ENCODE results near the gene PRKCZ. TPM values are rescaled to one million over a fixed set of nuclear protein-coding genes. Genes with fewer than 3 reads are reported as not detected.

Gene PRKCZ
- total and polyA plus RNA-seq, 9 of the 15 experiments (the other 6 are each of a cell fraction or from before 2014, with no cell fraction given) = 0.07 to 3.1 (median 1.3) TPM

DNA sequence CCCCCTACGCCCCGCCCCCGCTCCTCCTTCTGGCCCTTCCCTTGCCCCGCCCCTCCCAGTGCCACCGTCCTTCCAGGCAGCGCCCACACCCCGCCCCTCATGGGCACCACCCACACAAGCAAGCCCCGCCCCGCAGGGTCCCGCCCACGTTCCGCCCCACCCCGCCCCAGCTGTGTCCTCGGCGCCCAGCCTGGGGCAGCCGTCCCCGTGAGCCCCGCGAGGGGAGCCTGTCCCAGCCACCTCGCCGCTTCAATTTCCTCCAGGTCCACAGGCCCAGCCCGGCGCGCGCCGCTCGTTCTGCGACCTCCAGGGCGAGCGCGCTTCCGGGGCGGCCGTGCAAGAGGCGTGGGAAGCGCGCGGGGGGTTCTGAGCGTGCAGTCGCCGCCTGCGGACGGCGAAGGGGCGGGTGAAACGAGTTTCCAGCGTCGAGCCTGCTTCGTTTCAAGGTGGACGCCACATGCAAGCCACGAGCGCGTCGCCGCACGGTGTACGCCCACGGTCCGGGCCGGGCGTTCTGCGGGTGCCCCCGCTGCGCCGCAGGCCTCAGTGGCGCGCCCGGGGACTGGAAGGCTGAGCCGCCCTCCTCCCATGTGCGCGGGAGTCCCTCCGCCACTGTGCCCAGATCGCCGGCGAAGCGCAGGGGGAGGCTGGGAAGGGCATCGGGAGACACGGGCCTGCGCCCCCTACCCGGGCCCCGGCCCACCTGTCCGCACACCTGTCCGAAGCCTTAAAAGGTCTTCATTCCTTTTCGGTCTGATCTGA, 155.2 kb downstream of the PRKCZ start (continued):
- TF ChIP-seq, protein P1, sequence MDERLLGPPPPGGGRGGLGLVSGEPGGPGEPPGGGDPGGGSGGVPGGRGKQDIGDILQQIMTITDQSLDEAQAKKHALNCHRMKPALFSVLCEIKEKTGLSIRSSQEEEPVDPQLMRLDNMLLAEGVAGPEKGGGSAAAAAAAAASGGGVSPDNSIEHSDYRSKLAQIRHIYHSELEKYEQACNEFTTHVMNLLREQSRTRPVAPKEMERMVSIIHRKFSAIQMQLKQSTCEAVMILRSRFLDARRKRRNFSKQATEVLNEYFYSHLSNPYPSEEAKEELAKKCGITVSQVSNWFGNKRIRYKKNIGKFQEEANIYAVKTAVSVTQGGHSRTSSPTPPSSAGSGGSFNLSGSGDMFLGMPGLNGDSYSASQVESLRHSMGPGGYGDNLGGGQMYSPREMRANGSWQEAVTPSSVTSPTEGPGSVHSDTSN (CRISPR knock-in tag; IDR thresholded peaks at IDR 0.05; ENCODE audit: low read depth) = no peak
- TF ChIP-seq, protein P1 (tag; conservative IDR thresholded peaks at IDR 0.05; ENCODE audit: low read depth) = no peak
- TF ChIP-seq TBP (optimal IDR thresholded peaks at IDR 0.05; ENCODE audit: low read depth, low read length) = peak; percentile 48
- TF ChIP-seq MAZ (CRISPR knock-in tag; conservative IDR thresholded peaks at IDR 0.05 in 1 of 2, IDR thresholded peaks at IDR 0.05 in 1 of 2) = peak; percentile 84 to 85
- TF ChIP-seq RBM22 (IDR thresholded peaks at IDR 0.05; ENCODE audit: low read depth, low read length, poor library complexity, severe bottlenecking) = peak; percentile 55
- TF ChIP-seq PTRF (tag; IDR thresholded peaks at IDR 0.05) = no peak
- TF ChIP-seq ZNF57 (CRISPR knock-in tag; IDR thresholded peaks at IDR 0.05) = no peak
- TF ChIP-seq ZNF561 (CRISPR knock-in tag; conservative IDR thresholded peaks at IDR 0.05) = no peak
- TF ChIP-seq ZNF24 (IDR thresholded peaks at IDR 0.05) = no peak
- no peak for TF ChIP-seq ZNF589 (CRISPR knock-in tag; IDR thresholded peaks at IDR 0.05; ENCODE audit: low read depth)
- TF ChIP-seq SIRT6 (IDR thresholded peaks at IDR 0.05; ENCODE audit: low read depth, low read length) = no peak
- TF ChIP-seq RFX1 (IDR thresholded peaks at IDR 0.05) = no peak
- no peak for TF ChIP-seq POLR2H (tag; IDR thresholded peaks at IDR 0.05; ENCODE audit: low read depth)
- TF ChIP-seq, protein P2, sequence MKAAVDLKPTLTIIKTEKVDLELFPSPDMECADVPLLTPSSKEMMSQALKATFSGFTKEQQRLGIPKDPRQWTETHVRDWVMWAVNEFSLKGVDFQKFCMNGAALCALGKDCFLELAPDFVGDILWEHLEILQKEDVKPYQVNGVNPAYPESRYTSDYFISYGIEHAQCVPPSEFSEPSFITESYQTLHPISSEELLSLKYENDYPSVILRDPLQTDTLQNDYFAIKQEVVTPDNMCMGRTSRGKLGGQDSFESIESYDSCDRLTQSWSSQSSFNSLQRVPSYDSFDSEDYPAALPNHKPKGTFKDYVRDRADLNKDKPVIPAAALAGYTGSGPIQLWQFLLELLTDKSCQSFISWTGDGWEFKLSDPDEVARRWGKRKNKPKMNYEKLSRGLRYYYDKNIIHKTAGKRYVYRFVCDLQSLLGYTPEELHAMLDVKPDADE (conservative IDR thresholded peaks at IDR 0.05; ENCODE audit: control insufficient read depth, low read depth, low read length) = peak; percentile 79; the same call in 1 of the 2 replicates
- TF ChIP-seq, protein P3, sequence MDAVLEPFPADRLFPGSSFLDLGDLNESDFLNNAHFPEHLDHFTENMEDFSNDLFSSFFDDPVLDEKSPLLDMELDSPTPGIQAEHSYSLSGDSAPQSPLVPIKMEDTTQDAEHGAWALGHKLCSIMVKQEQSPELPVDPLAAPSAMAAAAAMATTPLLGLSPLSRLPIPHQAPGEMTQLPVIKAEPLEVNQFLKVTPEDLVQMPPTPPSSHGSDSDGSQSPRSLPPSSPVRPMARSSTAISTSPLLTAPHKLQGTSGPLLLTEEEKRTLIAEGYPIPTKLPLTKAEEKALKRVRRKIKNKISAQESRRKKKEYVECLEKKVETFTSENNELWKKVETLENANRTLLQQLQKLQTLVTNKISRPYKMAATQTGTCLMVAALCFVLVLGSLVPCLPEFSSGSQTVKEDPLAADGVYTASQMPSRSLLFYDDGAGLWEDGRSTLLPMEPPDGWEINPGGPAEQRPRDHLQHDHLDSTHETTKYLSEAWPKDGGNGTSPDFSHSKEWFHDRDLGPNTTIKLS (IDR thresholded peaks at IDR 0.05; ENCODE audit: borderline replicate concordance, low read depth) = peak; percentile 81; the same call in 1 of the 2 replicates
- no peak; the same call in 1 of the 2 replicates for TF ChIP-seq ETV1 (tag; conservative IDR thresholded peaks at IDR 0.05; ENCODE audit: low read depth)
- TF ChIP-seq NCOA6 (IDR thresholded peaks at IDR 0.05) = no peak
- TF ChIP-seq, protein P4, sequence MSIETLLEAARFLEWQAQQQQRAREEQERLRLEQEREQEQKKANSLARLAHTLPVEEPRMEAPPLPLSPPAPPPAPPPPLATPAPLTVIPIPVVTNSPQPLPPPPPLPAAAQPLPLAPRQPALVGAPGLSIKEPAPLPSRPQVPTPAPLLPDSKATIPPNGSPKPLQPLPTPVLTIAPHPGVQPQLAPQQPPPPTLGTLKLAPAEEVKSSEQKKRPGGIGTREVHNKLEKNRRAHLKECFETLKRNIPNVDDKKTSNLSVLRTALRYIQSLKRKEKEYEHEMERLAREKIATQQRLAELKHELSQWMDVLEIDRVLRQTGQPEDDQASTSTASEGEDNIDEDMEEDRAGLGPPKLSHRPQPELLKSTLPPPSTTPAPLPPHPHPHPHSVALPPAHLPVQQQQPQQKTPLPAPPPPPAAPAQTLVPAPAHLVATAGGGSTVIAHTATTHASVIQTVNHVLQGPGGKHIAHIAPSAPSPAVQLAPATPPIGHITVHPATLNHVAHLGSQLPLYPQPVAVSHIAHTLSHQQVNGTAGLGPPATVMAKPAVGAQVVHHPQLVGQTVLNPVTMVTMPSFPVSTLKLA (conservative IDR thresholded peaks at IDR 0.05) = peak; percentile 59 to 79
- TF ChIP-seq ARID1B (IDR thresholded peaks at IDR 0.05) = no peak; the same call in 1 of the 2 replicates
- peak; percentile 74 for TF ChIP-seq RBFOX2 (IDR thresholded peaks at IDR 0.05; ENCODE audit: low read depth, low read length)
- no peak for TF ChIP-seq ZNF121 (CRISPR knock-in tag; conservative IDR thresholded peaks at IDR 0.05)
